Hematopoietic multipotent progenitor cell treated with erythropoietin and hydrocortisone succinate and interleukin-3 and kit ligand, for 6 days (in vitro differentiated cells): ENCODE data around the gene NCAN.

ENCODE experiments used
- DNase-seq: peaks from one replicate; pipeline ENCODE4 v3.0.0-alpha.2; 2015

The NCAN gene

GRCh38 chr19:19262190-19263057 lies 50.7 kb downstream of the NCAN start:
- no peak for DNase-seq

GRCh38 chr19:19263886-19264487 lies 52.2 kb downstream of the NCAN start:
- no peak for DNase-seq

- no peak for DNase-seq
These were observed 55.5 kb downstream of the NCAN start for GRCh38 chr19:19267305-19267704.

GRCh38 chr19:19268453-19269385 lies 57.0 kb downstream of the NCAN start:
- no peak for DNase-seq

GRCh38 chr19:19269952-19270694 lies 58.4 kb downstream of the NCAN start:
- no peak for DNase-seq

- DNase-seq: no peak
These were observed 59.2 kb downstream of the NCAN start for GRCh38 chr19:19270749-19271571.

- DNase-seq: no peak
These were observed 60.3 kb downstream of the NCAN start for GRCh38 chr19:19271828-19272599.

GRCh38 chr19:19274146-19274545 lies 62.4 kb downstream of the NCAN start:
- no peak for DNase-seq

- no peak for DNase-seq
These were observed 63.2 kb downstream of the NCAN start for GRCh38 chr19:19274716-19275565.

GRCh38 chr19:19276386-19276785 lies 64.6 kb downstream of the NCAN start:
- DNase-seq: no peak

- DNase-seq: no peak
These were observed 65.1 kb downstream of the NCAN start for GRCh38 chr19:19276851-19277250.

GRCh38 chr19:19278315-19278714 lies 66.6 kb downstream of the NCAN start:
- no peak for DNase-seq

GRCh38 chr19:19279062-19279612 lies 67.4 kb downstream of the NCAN start:
- DNase-seq: no peak

- DNase-seq: no peak
These were observed 68.1 kb downstream of the NCAN start for GRCh38 chr19:19279853-19280252.

- no peak for DNase-seq
These were observed 68.8 kb downstream of the NCAN start for GRCh38 chr19:19280561-19280960.

- DNase-seq: peak; percentile 82
These were observed 73.9 kb downstream of the NCAN start for GRCh38 chr19:19285686-19286085.

- no peak for DNase-seq
These were observed 80.8 kb downstream of the NCAN start for GRCh38 chr19:19292607-19293006.

- no peak for DNase-seq
These were observed 83.2 kb downstream of the NCAN start for GRCh38 chr19:19294914-19295313.

GRCh38 chr19:19296953-19297689 lies 85.4 kb downstream of the NCAN start:
- DNase-seq: no peak
